Placental epithelial cell (primary cell): Measurements from ENCODE around the gene ERCC3. TPM values are rescaled to one million over a fixed set of nuclear protein-coding genes. Genes with fewer than 3 reads are reported as not detected.

Source experiments
- small RNA-seq: library from RNA; depleted of rRNA; stranded (forward); fragments of <200 nt; gene quantifications from one replicate; pipeline ENCODE3, GENCODE V24; 2012
- total RNA-seq: library from RNA; depleted of rRNA; stranded (reverse); fragments of >200 nt; gene quantifications from 2 replicates; pipeline ENCODE4 v1.2.3, GENCODE V29; 2012

Gene ERCC3
- 38.0 and 45.1 TPM in 2 replicates for total RNA-seq

DNA sequence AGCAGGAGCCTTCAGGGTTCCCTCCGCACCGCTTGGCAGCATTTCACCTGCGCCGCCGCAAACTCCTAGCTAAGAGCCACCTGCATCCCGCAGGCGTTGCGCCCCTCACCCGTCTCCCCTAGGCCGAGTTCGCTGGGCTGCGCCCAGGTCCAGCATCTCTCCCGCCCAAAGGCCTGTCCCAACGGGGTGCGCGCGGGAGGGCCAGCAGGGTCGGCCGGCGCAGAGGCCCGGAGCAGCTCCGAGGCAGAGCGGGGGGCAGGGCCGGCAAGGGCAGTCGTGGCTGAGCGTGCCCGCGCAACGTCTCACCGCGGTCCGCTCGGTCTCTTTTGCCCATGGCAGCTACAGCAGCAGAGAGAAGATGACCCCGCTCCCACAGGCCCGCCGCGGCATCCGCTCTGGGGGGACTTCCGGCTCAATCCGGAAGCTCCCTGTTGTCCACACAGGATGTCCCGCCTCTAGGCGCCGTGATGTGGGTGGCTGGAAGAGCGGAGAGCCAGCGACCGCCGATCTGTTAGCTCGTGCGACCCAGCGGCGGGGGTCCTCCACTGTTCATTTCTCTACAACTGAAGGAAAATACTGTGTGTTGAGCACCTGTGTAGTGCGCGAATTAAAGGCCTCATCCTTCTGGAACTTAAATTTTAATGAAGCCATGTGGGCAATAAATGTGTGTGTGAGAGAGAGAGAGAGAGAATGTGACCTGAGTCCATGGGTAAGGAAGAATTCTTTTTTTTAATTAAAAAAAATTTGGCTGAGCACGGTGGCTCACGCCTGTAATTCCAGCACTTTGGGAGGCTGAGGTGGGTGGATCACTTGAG is at the start of gene ERCC3:
Gene ERCC3, minus strand, starts transcription at position 397 of the 815 bp plus-strand sequence. Its CDS starts 63 bp downstream, at position 334.

DNA sequence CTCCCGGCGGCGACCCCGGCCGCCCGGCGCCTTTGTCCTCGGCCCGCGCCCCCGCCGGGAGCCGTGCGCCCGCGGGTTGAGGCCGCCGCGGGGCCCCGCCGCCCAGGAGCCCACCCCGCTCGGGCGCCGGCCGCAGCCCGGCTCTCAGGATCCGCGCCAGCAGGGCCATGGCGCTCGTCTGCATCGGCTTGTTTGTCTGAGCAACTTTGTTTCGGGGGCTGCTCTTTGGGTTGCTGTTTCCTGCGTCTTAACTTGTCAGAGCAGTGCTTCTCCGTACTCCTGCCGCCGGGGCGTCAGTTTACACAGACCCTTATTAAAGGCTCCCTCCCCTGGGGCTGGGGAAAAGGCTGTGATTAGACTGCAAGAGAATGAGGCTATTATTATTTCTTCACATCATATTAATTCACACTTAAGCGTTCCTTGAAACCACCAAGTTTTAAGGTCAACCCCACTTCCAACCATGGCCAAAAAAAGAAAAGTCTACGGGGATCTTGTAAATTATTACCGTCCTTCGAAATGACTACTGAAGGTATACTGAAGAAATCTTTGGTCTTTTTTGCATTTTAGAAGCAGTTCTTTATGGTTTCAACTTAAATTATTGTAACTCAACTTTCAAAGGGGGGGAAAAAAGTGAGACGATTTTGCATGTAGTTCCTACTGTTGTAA is 73.7 kb downstream of the ERCC3 start, which contains the start of gene CYP27C1:
Gene CYP27C1, minus strand, starts transcription at position 198 of the 666 bp plus-strand sequence. Its CDS starts 29 bp downstream, at position 169.

Small RNA genes within 50 kb of the gene (small RNA-seq; reads per million reads assigned to genes)
- 1.6 reads per million, percentile 71 among the genes with 10 or more reads in this experiment for gene RNU6-1147P

Other genes starting within 250 kb of the ERCC3 start
- 7.9 and 11.4 TPM in 2 replicates for gene BIN1, start 187.0 kb downstream of the ERCC3 start, total RNA-seq
- 3.1 TPM in 2 replicates for gene CYP27C1, start 73.8 kb downstream of the ERCC3 start, total RNA-seq
- 47.1 and 63.3 TPM in 2 replicates for gene MAP3K2, start 93.8 kb upstream of the ERCC3 start, total RNA-seq
- 1.2 and 2.5 TPM in 2 replicates for gene PROC, start 124.3 kb upstream of the ERCC3 start, total RNA-seq
- 22.8 and 29.7 TPM in 2 replicates for gene IWS1, start 232.3 kb upstream of the ERCC3 start, total RNA-seq
- gene MYO7B, start 241.5 kb upstream of the ERCC3 start, total RNA-seq, result under 0.01 and 1.2 TPM in 2 replicates